HS-27A (cell line): Measurements from ENCODE around the gene MIA2.
"Not testable (repeated sequence)": the region's sequence is repeated elsewhere in the genome, so short reads cannot be mapped to it uniquely, and the experiment has no call there.

Experiments used
- DNase-seq: peaks from one replicate; pipeline ENCODE4 v3.0.0-alpha.2; 2012; ENCODE audit warnings: low read depth, missing footprints

Gene MIA2

DNA sequence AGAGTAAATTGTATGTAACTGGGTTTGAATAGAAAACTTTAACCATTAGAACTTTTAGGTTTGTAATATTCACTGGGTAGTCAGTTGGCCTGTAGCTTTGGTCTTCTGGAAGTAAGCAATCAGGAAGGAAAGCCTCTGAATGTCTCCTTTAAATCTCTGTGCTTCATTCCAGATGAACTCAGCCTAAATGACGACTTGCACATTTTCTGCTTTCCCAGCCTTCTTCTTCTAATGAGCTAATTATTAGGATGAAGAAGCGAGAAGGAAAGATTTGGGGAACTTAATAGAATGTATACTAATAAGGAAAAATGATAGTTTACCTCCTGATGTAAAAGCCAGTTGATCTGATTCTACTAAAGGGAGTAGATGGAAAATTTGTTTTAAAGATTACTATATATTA lies 90.4 kb downstream of the MIA2 start:
- DNase-seq = no peak

DNA sequence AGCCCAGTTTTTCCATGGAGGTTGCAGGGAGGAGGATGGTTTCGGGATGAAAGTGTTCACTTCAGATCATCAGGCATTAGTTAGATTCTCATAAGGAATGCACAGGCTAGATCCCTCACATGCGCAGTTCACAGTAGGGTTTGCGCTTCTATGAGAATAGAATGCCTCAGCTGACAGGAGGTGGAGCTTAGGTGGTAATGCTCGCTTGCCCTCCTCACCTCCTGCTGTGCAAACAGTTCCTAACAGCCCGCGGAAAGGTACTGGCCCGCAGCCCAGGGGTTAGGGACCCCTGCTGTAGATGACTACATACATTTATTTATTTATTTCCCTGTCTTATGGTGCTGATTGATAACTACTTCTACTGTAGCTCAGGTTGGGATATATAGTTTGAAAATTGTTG lies 105.3 kb downstream of the MIA2 start:
- DNase-seq = no peak

DNA sequence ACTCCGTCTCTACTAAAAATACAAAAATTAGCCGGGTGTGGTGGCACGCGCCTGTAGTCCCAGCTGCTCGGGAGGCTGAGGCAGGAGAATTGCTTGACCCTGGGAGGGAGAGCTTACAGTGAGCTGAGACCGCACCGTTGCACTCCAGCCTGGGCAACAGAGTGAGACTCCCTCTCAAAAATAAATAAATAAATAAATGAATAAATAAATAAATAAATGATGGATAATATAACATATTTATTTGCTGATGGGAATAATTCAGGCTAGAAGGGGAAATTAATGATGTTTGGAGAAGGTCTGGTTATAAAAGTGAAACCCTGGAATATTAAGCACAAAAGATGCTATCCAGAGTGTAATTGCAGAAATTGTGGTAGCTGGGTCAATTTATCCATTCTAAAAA lies 107.4 kb downstream of the MIA2 start:
- DNase-seq = not testable (repeated sequence)

DNA sequence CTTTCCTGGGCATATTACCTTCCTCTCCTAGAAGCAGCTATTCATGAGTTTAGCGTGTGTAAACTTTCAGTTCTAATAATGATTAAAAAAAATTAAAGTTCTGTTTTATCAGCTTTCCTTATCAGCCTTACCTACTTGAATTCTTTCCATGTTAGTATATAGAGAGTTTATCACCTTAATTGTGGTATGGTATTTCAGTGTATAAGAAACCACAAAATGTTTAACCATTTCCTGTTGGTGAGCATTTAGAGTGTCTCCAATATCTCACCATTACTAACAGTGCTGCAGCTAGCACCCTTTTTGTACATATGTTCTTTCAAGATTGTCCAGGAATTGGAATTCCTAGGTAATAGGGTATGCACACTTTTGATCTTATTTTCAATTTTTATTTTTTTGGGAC lies 109.1 kb downstream of the MIA2 start:
- no peak for DNase-seq

DNA sequence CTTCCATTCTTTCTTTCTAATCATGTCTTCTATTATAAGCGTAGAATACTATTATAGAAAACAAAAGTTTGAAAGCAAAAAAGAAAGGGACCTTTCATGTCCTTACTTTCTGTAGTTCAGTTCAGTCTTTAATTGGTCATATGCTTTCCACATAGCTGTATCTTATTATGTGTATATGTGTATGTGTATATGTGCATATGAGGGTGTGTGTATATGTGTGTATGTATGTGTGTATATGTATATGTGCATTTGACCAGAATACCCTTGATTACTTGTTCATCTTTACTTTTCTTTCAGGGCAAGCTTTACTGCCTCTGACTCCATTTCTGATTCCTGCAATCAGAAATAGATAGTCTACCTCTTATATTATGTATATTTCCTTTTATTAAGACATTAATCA lies 109.9 kb downstream of the MIA2 start:
- DNase-seq = no peak

GRCh38 chr14:39350866-39351265 lies 117.2 kb downstream of the MIA2 start:
- no peak for DNase-seq

DNA sequence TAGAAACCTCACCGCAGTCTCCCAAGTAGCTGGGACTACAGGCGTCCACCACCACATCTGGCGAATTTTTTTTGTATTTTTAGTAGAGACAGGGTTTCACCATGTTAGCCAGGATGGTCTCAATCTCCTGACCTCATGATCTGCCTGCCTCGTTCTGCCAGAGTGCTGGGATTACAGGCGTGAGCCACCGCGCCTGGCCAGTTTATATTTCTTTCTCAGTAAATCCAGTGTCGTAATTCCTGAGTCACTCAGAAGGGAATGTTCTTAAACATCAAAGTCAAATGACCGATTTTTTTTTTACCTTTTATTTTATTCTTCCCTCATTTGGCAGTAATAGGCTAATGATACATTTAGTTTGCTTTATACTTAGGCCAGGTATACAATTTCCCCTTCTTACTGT lies 118.0 kb downstream of the MIA2 start:
- DNase-seq = no peak

- not testable (repeated sequence) for DNase-seq
Measured at GRCh38 chr14:39359069-39359468, 125.4 kb downstream of the MIA2 start.

GRCh38 chr14:39360316-39360715 lies 126.6 kb downstream of the MIA2 start:
- DNase-seq = no peak

DNA sequence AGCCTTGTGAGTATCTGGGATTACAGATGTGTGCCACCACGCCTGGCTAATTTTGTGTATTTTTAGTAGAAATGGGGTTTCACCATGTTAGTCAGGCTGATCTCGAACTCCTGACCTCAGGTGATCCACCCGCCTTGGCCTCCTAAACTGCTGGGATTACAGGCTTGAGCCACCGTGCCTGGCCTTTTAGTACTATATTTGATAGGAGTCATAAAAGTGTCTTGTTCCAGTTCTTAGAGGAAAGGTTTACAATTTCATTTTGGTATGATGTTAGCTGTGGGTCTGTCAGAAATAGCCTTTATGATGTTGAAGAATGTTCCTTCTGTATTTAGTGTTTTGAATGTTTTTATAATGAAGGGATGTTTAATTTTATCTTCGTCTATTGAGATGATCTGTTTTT lies 127.8 kb downstream of the MIA2 start:
- not testable (repeated sequence) for DNase-seq

DNA sequence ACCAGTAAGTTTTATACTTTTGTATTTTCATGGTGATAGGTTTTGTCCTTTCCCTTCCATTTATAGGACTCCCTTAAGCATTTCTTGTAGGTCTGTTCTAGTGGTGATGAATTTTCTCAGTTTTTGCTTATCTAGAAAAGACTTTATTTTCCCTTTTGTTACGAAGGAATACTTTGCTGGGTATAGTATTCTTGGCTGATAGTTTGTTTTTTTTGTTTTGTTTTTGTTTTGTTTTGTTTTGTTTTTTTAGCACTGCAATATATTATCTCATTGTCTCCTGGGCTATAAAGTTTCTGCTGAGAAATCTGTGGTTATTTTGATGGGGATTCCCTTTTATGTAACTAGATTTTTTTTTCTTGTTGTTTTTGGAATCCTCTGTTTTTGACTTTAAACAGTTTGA lies 130.8 kb downstream of the MIA2 start:
- DNase-seq = no peak

- no peak for DNase-seq
Measured at GRCh38 chr14:39365354-39365753, 131.6 kb downstream of the MIA2 start.

GRCh38 chr14:39366460-39367386 lies 133.0 kb downstream of the MIA2 start:
- DNase-seq = no peak

DNA sequence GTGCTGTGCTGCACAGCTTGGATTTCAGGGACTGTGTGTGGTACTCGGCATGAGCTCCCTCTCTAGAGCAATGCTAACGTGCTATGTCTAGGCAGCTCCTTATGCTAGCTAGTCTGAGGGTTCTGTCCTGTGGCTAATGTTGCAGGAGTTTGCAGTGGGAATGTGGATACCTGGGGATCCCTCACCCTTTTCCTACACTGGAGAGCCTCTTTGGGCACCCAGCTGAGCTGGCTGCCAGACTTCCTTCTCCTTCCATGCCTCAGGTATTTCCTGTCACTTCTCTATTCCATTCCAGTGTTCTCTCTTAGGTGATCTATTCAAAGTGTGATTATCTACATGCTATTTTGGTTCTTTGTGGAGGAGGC lies 133.7 kb downstream of the MIA2 start:
- DNase-seq = no peak

- peak; percentile 22 for DNase-seq
Measured at GRCh38 chr14:39368261-39368959, 134.7 kb downstream of the MIA2 start.

DNA sequence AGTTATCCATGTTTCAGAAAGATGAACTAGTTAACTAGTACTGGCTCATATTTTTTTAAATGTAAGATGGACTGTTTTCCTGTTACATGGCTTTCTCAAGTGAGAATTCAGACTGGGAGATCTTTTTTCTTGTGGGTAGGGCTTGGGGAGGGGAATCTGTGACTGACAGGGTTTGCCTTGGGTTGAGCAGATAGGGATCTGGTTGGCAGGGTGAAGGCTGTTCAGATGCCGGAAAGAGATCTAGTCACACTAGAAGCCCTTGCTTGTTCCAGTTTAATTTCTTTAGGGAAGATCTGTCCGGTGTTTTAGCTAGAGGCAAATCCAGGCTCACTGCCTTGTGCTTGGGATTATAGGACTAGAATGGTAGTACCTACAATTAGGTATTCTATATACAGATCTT lies 135.3 kb downstream of the MIA2 start:
- DNase-seq = no peak

DNA sequence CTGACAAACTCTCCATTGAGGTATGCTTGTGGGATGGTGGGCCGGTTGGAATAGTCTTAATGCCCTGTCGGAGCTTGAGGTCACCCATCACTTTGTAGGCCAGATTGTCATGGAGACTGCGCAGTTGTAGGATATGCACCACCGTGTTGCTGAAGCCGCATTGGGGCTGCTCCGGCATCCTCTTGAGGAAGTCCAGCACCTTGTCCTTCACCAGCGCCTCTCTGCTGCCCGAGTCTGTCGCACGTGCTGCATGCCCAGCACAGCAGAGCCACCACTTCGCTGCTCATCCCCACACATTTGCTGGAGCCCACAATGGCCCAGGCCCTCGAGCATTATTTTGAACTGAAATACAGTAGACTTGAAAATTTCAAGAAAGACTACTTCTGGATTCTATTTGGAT lies 136.7 kb downstream of the MIA2 start:
- DNase-seq = no peak

DNA sequence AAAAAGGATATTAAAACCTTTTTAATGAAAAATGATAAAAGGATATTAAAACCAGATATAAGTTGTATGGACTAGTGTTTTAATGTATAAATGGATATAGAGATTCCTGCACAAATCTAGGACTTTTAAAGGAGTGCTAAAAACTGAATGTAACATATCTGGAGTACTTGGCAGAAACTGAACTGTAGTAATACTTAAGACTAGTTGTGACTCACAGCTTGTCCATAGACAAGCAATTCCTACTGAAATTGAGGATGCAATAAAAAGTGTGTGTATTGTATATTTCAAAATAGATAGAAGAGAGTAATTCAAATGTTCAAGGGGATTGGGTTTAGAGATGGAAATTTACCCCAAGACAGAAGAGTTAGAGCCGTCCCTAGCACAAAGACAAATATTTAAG lies 138.9 kb downstream of the MIA2 start:
- DNase-seq = no peak

- DNase-seq = peak; percentile 15
Measured at GRCh38 chr14:39374851-39375250, 141.1 kb downstream of the MIA2 start.

DNA sequence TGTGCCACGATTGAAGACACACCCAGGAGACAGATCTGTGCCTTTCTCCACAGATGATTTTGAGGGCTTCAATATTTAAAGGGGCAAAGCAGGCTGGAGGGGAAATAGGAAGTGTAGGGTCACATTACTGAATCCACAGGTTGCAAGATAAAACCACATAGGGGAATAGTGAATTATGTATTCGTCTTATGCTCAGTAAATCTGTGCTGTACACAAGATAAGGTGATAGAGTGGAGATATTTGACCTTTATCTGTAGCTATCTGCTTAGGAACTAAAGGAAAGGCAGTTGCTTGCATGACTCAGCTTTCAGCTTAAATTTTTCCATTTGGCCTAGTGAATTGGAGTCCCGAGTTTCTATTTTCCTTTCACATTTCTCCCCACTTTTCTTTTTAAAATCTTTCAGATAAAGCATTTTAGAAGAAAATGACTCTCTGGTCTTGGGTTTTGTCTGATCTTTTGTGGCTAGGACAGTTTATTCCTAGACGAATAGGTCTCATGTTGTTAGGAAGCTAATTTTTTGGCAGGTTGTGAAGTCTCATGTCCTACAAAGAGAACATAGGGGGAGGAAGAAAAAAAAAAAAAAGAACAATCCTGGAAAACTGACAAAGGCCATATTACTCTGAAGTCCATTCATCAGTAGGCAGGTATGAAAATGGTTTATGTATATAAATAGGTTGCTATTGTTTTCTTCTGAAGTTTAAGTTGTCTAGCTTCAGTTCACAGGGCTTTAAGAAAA lies 143.1 kb downstream of the MIA2 start:
- DNase-seq = peak; percentile 12

GRCh38 chr14:39381366-39381765 lies 147.7 kb downstream of the MIA2 start:
- DNase-seq = no peak

DNA sequence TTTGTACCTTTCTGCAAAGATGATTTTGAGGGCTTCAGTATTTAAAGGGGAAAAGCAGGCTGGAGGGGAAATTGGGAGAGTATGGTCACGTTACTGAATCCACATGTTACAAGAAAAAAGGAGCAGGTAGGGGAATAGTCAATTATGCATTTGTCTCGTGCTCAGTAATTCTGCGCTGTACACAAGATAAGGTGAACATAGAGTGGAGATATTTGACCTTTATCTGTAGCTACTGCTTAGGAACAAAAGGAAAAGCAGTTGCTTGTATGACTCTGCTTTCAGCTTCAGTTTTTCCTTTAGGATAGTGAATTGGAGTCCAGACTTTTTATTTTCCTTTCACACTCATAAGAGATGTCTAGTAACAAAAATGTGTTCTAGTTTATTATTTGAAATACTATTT lies 148.7 kb downstream of the MIA2 start:
- no peak for DNase-seq
